ENCODE results near the gene SLC25A21.

The SLC25A21 gene

GRCh38 chr14:36773136-36773540, 399.3 kb downstream of the SLC25A21 start:
- Mint-ChIP-seq H3K36me3 (ENCODE audit: low read depth) (no peaks in the 10 kb centered on the region), H3K9me3 (no peaks in the 10 kb centered on the region), H3K4me1 (no peaks in the 10 kb centered on the region), H3K27me3 (ENCODE audit: low read depth) (no peaks in the 10 kb centered on the region), H3K27ac (no peak overlapping the region), H3K4me3 (no peak overlapping the region)
- TF ChIP-seq CTCF (IDR thresholded peaks at IDR 0.05; ENCODE audit: unreplicated experiment in 3 of 3) = no peak

- Mint-ChIP-seq H3K4me1 (peaks cover 5% of the 10 kb centered on the region), H3K27me3 (ENCODE audit: low read depth) (no peaks in the 10 kb centered on the region), H3K4me3 (no peak overlapping the region), H3K27ac (no peak overlapping the region), H3K36me3 (ENCODE audit: low read depth) (no peaks in the 10 kb centered on the region), H3K9me3 (no peaks in the 10 kb centered on the region)
- no peak for TF ChIP-seq CTCF (IDR thresholded peaks at IDR 0.05; ENCODE audit: unreplicated experiment in 3 of 3)
Observed at GRCh38 chr14:36771028-36771640, 401.3 kb downstream of the SLC25A21 start.

GRCh38 chr14:36768638-36769337, 403.6 kb downstream of the SLC25A21 start:
- no peaks in the 10 kb centered on the region for H3K27me3 Mint-ChIP-seq (ENCODE audit: low read depth)
- H3K4me3 Mint-ChIP-seq = no peak overlapping the region
- no peaks in the 10 kb centered on the region for H3K36me3 Mint-ChIP-seq (ENCODE audit: low read depth)
- no peak overlapping the region for H3K27ac Mint-ChIP-seq
- H3K9me3 Mint-ChIP-seq = no peaks in the 10 kb centered on the region
- no peak for TF ChIP-seq CTCF (IDR thresholded peaks at IDR 0.05; ENCODE audit: unreplicated experiment in 3 of 3)
- H3K4me1 Mint-ChIP-seq = peaks cover 5% of the 10 kb centered on the region

- Mint-ChIP-seq H3K27me3 (ENCODE audit: low read depth) (no peaks in the 10 kb centered on the region), H3K9me3 (no peaks in the 10 kb centered on the region), H3K36me3 (ENCODE audit: low read depth) (no peaks in the 10 kb centered on the region), H3K4me1 (peaks cover 5% of the 10 kb centered on the region), H3K4me3 (no peak overlapping the region), H3K27ac (no peak overlapping the region)
- TF ChIP-seq CTCF (IDR thresholded peaks at IDR 0.05; ENCODE audit: unreplicated experiment in 3 of 3) = no peak
Observed at GRCh38 chr14:36767603-36768281, 404.7 kb downstream of the SLC25A21 start.

- Mint-ChIP-seq H3K27me3 (ENCODE audit: low read depth) (no peaks in the 10 kb centered on the region), H3K36me3 (ENCODE audit: low read depth) (no peaks in the 10 kb centered on the region), H3K4me1 (peaks cover 5% of the 10 kb centered on the region), H3K4me3 (no peak overlapping the region), H3K27ac (no peak overlapping the region), H3K9me3 (no peaks in the 10 kb centered on the region)
- no peak for TF ChIP-seq CTCF (IDR thresholded peaks at IDR 0.05; ENCODE audit: unreplicated experiment in 3 of 3)
Observed at GRCh38 chr14:36766974-36767373, 405.4 kb downstream of the SLC25A21 start.

Measured in nephron (organoid).